Cardiac muscle cell (in vitro differentiated cells and primary cell): Measurements from ENCODE around the gene GNA12. TPM values are rescaled to one million over a fixed set of nuclear protein-coding genes. Genes with fewer than 3 reads are reported as not detected.

Experiments used
- DNase-seq, 2 donors: peaks; one replicate each; pipeline versions ENCODE4 v3.0.0 to v3.0.0-alpha.2; 2010 to 2017; ENCODE audit warnings: low read depth in 1 of 2, low spot score in 1 of 2
- H3K27ac ChIP-seq: fragments of 200-600 bp; sonication (generic); 2 replicates; pipeline ENCODE4 v1.5.1; 2016
- H3K27me3 ChIP-seq: fragments of 200-600 bp; sonication (generic); 2 replicates; pipeline ENCODE4 v1.6.0; 2016; ENCODE audit warnings: control low read depth
- H3K36me3 ChIP-seq: fragments of 200-600 bp; sonication (generic); 2 replicates; pipeline ENCODE4 v1.5.1; 2016; ENCODE audit warnings: control low read depth
- H3K4me1 ChIP-seq: fragments of 200-600 bp; sonication (generic); 2 replicates; pipeline ENCODE4 v1.8.1; 2017; ENCODE audit warnings: low read depth, mild to moderate bottlenecking, mixed run types
- H3K4me3 ChIP-seq: fragments of 200-600 bp; sonication (generic); 2 replicates; pipeline ENCODE4 v1.5.1; 2016; ENCODE audit warnings: mild to moderate bottlenecking
- H3K9me3 ChIP-seq: fragments of 200-600 bp; sonication (generic); 2 replicates; pipeline ENCODE4 v1.5.1; 2017; ENCODE audit warnings: low read depth, mild to moderate bottlenecking, control low read depth
- CTCF ChIP-seq: IDR thresholded peaks from 2 replicates; pipeline ENCODE4 v1.5.1; 2012; ENCODE audit warnings: low read depth, mild to moderate bottlenecking, low read length
- polyA plus RNA-seq: library from polyadenylated mRNA; unstranded; fragments of >200 nt; fragmentation: Nextera tagmentation; extraction: Ambion mirVana; gene quantifications from 2 replicates; pipeline ENCODE4 v1.2.1, GENCODE V29; 2016
- total RNA-seq: library from RNA; depleted of rRNA; stranded (reverse); fragments of >200 nt; gene quantifications from 2 replicates; pipeline ENCODE4 v1.2.3, GENCODE V29; 2016

GNA12 gene
- total and polyA plus RNA-seq, 2 experiments from 2014 or later = 54.4 to 59.1 TPM

GRCh38 chr7:2843191-2843685, 870 bp downstream of the GNA12 start:
- H3K27me3 ChIP-seq = no peaks in the 10 kb centered on the region
- H3K36me3 ChIP-seq = no peaks in the 10 kb centered on the region
- no peak for TF ChIP-seq CTCF
- no peaks in the 10 kb centered on the region for H3K9me3 ChIP-seq
- DNase-seq = no peak
- H3K4me3 ChIP-seq = peak overlapping the region; percentile 81
- H3K4me1 ChIP-seq = peaks cover 18% of the 10 kb centered on the region
- no peak overlapping the region for H3K27ac ChIP-seq

GRCh38 chr7:2841907-2842306, 2.2 kb downstream of the GNA12 start:
- Histone ChIP-seq H3K36me3 (no peaks in the 10 kb centered on the region), H3K9me3 (no peaks in the 10 kb centered on the region), H3K27ac (peak overlapping the region; percentile 41), H3K27me3 (no peaks in the 10 kb centered on the region), H3K4me3 (no peak overlapping the region), H3K4me1 (peaks cover 28% of the 10 kb centered on the region)
- no peak for DNase-seq
- no peak for TF ChIP-seq CTCF

- Histone ChIP-seq H3K4me3 (no peak overlapping the region), H3K9me3 (no peaks in the 10 kb centered on the region), H3K36me3 (no peaks in the 10 kb centered on the region), H3K4me1 (peaks cover 28% of the 10 kb centered on the region), H3K27me3 (no peaks in the 10 kb centered on the region), H3K27ac (no peak overlapping the region)
- no peak for TF ChIP-seq CTCF
- DNase-seq = no peak
Observed at GRCh38 chr7:2840458-2840857, 3.6 kb downstream of the GNA12 start.

- no peak for TF ChIP-seq CTCF
- no peak overlapping the region for H3K27ac ChIP-seq
- peak in 1 of 2 donors; percentile 40 for DNase-seq
- H3K4me1 ChIP-seq = peaks cover 31% of the 10 kb centered on the region
- no peaks in the 10 kb centered on the region for H3K27me3 ChIP-seq
- no peaks in the 10 kb centered on the region for H3K9me3 ChIP-seq
- no peaks in the 10 kb centered on the region for H3K36me3 ChIP-seq
- no peak overlapping the region for H3K4me3 ChIP-seq
Observed at GRCh38 chr7:2838873-2839578, 5.1 kb downstream of the GNA12 start.

GRCh38 chr7:2838451-2838850, 5.7 kb downstream of the GNA12 start:
- no peak overlapping the region for H3K4me3 ChIP-seq
- no peak overlapping the region for H3K27ac ChIP-seq
- no peaks in the 10 kb centered on the region for H3K27me3 ChIP-seq
- DNase-seq = no peak
- no peaks in the 10 kb centered on the region for H3K36me3 ChIP-seq
- H3K9me3 ChIP-seq = no peaks in the 10 kb centered on the region
- TF ChIP-seq CTCF = no peak
- peaks cover 37% of the 10 kb centered on the region for H3K4me1 ChIP-seq
